Measurements from ENCODE around the gene CCDC159.

GRCh38 chr19:11387162-11388034, 41.1 kb downstream of the CCDC159 start:
- TF ChIP-seq CTCF (IDR thresholded peaks at IDR 0.05) (no peak), POLR2A (IDR thresholded peaks at IDR 0.05) (no peak)

All from testis (tissue), 2 donors.